Measurements from ENCODE around the gene EPM2A. TPM values are rescaled to one million over a fixed set of nuclear protein-coding genes. Genes with fewer than 3 reads are reported as not detected.

Gene EPM2A
- polyA plus RNA-seq, 1 donor from 2014 or later: 15.4 TPM

DNA sequence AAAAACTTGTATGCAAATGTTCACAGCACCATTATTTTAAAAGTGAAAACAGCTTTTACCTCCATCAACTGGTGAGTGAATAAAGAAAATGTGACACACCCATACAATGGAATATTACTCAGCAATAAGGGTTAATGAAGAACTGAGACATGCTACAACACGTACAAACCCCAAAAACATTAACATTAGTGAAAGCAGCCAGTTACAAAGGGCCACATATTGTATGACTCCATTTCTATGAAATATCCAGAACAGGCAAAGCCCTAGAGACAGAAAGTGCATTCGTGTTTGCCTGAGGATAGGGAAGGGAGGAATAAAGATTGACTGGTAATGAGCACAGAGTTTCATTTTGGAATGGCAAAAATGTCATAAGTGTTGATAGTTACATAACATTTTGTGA lies 21.5 kb downstream of the EPM2A start:
- Histone ChIP-seq H3F3A (ENCODE audit: insufficient read depth, low read length, poor library complexity, severe bottlenecking) (no peaks in the 10 kb centered on the region), H3K9me3 (ENCODE audit: low read length) (no peaks in the 10 kb centered on the region), H3K4me2 (ENCODE audit: low read length) (no peak overlapping the region), H3K27ac (ENCODE audit: low read length) (no peak overlapping the region), H3K27me3 (ENCODE audit: insufficient read depth, low read depth, low read length) (no peaks in the 10 kb centered on the region), H3K9ac (ENCODE audit: low read length) (no peak overlapping the region), H3K36me3 (ENCODE audit: insufficient read depth, low read length) (no peaks in the 10 kb centered on the region), H3K79me2 (replicated peaks; ENCODE audit: insufficient read depth, low read length) (no peaks in the 10 kb centered on the region), H2AFZ (ENCODE audit: low read depth, low read length) (no peak overlapping the region), H3K4me3 (ENCODE audit: low read length) (no peak overlapping the region), H4K20me1 (ENCODE audit: insufficient read depth) (no peaks in the 10 kb centered on the region), H3K9me2 (ENCODE audit: insufficient read depth, low read length) (no peaks in the 10 kb centered on the region)
- TF ChIP-seq, protein P1, sequence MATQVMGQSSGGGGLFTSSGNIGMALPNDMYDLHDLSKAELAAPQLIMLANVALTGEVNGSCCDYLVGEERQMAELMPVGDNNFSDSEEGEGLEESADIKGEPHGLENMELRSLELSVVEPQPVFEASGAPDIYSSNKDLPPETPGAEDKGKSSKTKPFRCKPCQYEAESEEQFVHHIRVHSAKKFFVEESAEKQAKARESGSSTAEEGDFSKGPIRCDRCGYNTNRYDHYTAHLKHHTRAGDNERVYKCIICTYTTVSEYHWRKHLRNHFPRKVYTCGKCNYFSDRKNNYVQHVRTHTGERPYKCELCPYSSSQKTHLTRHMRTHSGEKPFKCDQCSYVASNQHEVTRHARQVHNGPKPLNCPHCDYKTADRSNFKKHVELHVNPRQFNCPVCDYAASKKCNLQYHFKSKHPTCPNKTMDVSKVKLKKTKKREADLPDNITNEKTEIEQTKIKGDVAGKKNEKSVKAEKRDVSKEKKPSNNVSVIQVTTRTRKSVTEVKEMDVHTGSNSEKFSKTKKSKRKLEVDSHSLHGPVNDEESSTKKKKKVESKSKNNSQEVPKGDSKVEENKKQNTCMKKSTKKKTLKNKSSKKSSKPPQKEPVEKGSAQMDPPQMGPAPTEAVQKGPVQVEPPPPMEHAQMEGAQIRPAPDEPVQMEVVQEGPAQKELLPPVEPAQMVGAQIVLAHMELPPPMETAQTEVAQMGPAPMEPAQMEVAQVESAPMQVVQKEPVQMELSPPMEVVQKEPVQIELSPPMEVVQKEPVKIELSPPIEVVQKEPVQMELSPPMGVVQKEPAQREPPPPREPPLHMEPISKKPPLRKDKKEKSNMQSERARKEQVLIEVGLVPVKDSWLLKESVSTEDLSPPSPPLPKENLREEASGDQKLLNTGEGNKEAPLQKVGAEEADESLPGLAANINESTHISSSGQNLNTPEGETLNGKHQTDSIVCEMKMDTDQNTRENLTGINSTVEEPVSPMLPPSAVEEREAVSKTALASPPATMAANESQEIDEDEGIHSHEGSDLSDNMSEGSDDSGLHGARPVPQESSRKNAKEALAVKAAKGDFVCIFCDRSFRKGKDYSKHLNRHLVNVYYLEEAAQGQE (IDR thresholded peaks at IDR 0.05; ENCODE audit: borderline replicate concordance): no peak
- TF ChIP-seq EZH2 (IDR thresholded peaks at IDR 0.05; ENCODE audit: borderline replicate concordance, insufficient read depth, low read length, poor library complexity, severe bottlenecking): no peak
- TF ChIP-seq, protein P2, sequence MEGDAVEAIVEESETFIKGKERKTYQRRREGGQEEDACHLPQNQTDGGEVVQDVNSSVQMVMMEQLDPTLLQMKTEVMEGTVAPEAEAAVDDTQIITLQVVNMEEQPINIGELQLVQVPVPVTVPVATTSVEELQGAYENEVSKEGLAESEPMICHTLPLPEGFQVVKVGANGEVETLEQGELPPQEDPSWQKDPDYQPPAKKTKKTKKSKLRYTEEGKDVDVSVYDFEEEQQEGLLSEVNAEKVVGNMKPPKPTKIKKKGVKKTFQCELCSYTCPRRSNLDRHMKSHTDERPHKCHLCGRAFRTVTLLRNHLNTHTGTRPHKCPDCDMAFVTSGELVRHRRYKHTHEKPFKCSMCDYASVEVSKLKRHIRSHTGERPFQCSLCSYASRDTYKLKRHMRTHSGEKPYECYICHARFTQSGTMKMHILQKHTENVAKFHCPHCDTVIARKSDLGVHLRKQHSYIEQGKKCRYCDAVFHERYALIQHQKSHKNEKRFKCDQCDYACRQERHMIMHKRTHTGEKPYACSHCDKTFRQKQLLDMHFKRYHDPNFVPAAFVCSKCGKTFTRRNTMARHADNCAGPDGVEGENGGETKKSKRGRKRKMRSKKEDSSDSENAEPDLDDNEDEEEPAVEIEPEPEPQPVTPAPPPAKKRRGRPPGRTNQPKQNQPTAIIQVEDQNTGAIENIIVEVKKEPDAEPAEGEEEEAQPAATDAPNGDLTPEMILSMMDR (IDR thresholded peaks at IDR 0.05; ENCODE audit: poor library complexity, severe bottlenecking): no peak
- TF ChIP-seq EP300 (conservative IDR thresholded peaks at IDR 0.05; ENCODE audit: poor library complexity, severe bottlenecking): no peak
- TF ChIP-seq RAD21 (conservative IDR thresholded peaks at IDR 0.05): no peak
- TF ChIP-seq POLR2AphosphoS5 (IDR thresholded peaks at IDR 0.05): no peak
- TF ChIP-seq SMC3 (conservative IDR thresholded peaks at IDR 0.05; ENCODE audit: poor library complexity): no peak
- TF ChIP-seq TAF1 (IDR thresholded peaks at IDR 0.05; ENCODE audit: low read depth): no peak
- TF ChIP-seq MXI1 (conservative IDR thresholded peaks at IDR 0.05; ENCODE audit: poor library complexity, severe bottlenecking): no peak

GRCh38 chr6:145711372-145711771 lies 23.9 kb downstream of the EPM2A start:
- Histone ChIP-seq H3K9me3 (ENCODE audit: low read length) (no peaks in the 10 kb centered on the region), H2AFZ (ENCODE audit: low read depth, low read length) (no peak overlapping the region), H3K27me3 (ENCODE audit: insufficient read depth, low read depth, low read length) (no peaks in the 10 kb centered on the region), H3K4me2 (ENCODE audit: low read length) (no peak overlapping the region), H3F3A (ENCODE audit: insufficient read depth, low read length, poor library complexity, severe bottlenecking) (no peaks in the 10 kb centered on the region), H3K9me2 (ENCODE audit: insufficient read depth, low read length) (no peaks in the 10 kb centered on the region), H3K4me3 (ENCODE audit: low read length) (no peak overlapping the region), H3K9ac (ENCODE audit: low read length) (no peak overlapping the region), H4K20me1 (ENCODE audit: insufficient read depth) (no peaks in the 10 kb centered on the region), H3K79me2 (replicated peaks; ENCODE audit: insufficient read depth, low read length) (no peaks in the 10 kb centered on the region), H3K36me3 (ENCODE audit: insufficient read depth, low read length) (no peaks in the 10 kb centered on the region), H3K27ac (ENCODE audit: low read length) (no peak overlapping the region)
- no peak for TF ChIP-seq POLR2AphosphoS5 (IDR thresholded peaks at IDR 0.05)
- no peak for TF ChIP-seq TAF1 (IDR thresholded peaks at IDR 0.05; ENCODE audit: low read depth)
- no peak for TF ChIP-seq MXI1 (conservative IDR thresholded peaks at IDR 0.05; ENCODE audit: poor library complexity, severe bottlenecking)
- no peak for TF ChIP-seq EZH2 (IDR thresholded peaks at IDR 0.05; ENCODE audit: borderline replicate concordance, insufficient read depth, low read length, poor library complexity, severe bottlenecking)
- TF ChIP-seq, protein P2 (IDR thresholded peaks at IDR 0.05; ENCODE audit: poor library complexity, severe bottlenecking): no peak
- no peak for TF ChIP-seq RAD21 (conservative IDR thresholded peaks at IDR 0.05)
- TF ChIP-seq SMC3 (conservative IDR thresholded peaks at IDR 0.05; ENCODE audit: poor library complexity): no peak
- TF ChIP-seq EP300 (conservative IDR thresholded peaks at IDR 0.05; ENCODE audit: poor library complexity, severe bottlenecking): no peak
- TF ChIP-seq, protein P1 (IDR thresholded peaks at IDR 0.05; ENCODE audit: borderline replicate concordance): no peak
